ENCODE data around the gene RGS4. TPM values are rescaled to one million over a fixed set of nuclear protein-coding genes. Genes with fewer than 3 reads are reported as not detected.

The RGS4 gene
- total RNA-seq = 371 and 374 TPM in 2 replicates

GRCh38 chr1:163069142-163069541 lies at the start of gene RGS4:
TSS of gene RGS4 (plus strand) at chr1:163069361. CDS start at chr1:163069485, 124 bp downstream.

Other genes starting within 250 kb of the RGS4 start
- gene CCDC190, start 208.2 kb upstream of the RGS4 start, total RNA-seq = 1.9 and 2.9 TPM in 2 replicates
- gene RGS5, start 133.6 kb downstream of the RGS4 start, total RNA-seq = 14.9 and 30.1 TPM in 2 replicates

Measured in vein endothelial cell (primary cell).